ENCODE measurements around the gene C19orf85.

- TF ChIP-seq POLR2AphosphoS5 (IDR thresholded peaks at IDR 0.05; ENCODE audit: low read depth): no peak
- TF ChIP-seq CTCF (conservative IDR thresholded peaks at IDR 0.05; ENCODE audit: low read depth in 2 of 2): no peak
- TF ChIP-seq STAT1 (IDR thresholded peaks at IDR 0.05; ENCODE audit: unreplicated experiment): no peak
- TF ChIP-seq, protein P1, sequence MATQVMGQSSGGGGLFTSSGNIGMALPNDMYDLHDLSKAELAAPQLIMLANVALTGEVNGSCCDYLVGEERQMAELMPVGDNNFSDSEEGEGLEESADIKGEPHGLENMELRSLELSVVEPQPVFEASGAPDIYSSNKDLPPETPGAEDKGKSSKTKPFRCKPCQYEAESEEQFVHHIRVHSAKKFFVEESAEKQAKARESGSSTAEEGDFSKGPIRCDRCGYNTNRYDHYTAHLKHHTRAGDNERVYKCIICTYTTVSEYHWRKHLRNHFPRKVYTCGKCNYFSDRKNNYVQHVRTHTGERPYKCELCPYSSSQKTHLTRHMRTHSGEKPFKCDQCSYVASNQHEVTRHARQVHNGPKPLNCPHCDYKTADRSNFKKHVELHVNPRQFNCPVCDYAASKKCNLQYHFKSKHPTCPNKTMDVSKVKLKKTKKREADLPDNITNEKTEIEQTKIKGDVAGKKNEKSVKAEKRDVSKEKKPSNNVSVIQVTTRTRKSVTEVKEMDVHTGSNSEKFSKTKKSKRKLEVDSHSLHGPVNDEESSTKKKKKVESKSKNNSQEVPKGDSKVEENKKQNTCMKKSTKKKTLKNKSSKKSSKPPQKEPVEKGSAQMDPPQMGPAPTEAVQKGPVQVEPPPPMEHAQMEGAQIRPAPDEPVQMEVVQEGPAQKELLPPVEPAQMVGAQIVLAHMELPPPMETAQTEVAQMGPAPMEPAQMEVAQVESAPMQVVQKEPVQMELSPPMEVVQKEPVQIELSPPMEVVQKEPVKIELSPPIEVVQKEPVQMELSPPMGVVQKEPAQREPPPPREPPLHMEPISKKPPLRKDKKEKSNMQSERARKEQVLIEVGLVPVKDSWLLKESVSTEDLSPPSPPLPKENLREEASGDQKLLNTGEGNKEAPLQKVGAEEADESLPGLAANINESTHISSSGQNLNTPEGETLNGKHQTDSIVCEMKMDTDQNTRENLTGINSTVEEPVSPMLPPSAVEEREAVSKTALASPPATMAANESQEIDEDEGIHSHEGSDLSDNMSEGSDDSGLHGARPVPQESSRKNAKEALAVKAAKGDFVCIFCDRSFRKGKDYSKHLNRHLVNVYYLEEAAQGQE (IDR thresholded peaks at IDR 0.05; ENCODE audit: unreplicated experiment): no peak
- TF ChIP-seq EZH2 (IDR thresholded peaks at IDR 0.05; ENCODE audit: low read depth, unreplicated experiment): no peak
Observed at GRCh38 chr19:55478364-55478763, 13.8 kb upstream of the C19orf85 start.
